Lower leg skin (tissue), 3 donors: Measurements from ENCODE around the gene LRRC63.

Source experiments
- CTCF ChIP-seq, 3 donors: fragments of 450-650 bp; IDR thresholded peaks; one replicate each; pipeline ENCODE4 v1.5.1; 2016; ENCODE audit warnings: antibody characterized with exemption in 3 of 3, mild to moderate bottlenecking in 3 of 3, moderate library complexity in 2 of 3
- POLR2A ChIP-seq, 2 donors: fragments of 450-650 bp; IDR thresholded peaks; one replicate each; pipeline ENCODE4 v1.6.1; 2016 to 2017; ENCODE audit warnings: antibody characterized with exemption in 2 of 2, mild to moderate bottlenecking in 1 of 2, moderate library complexity in 1 of 2

DNA sequence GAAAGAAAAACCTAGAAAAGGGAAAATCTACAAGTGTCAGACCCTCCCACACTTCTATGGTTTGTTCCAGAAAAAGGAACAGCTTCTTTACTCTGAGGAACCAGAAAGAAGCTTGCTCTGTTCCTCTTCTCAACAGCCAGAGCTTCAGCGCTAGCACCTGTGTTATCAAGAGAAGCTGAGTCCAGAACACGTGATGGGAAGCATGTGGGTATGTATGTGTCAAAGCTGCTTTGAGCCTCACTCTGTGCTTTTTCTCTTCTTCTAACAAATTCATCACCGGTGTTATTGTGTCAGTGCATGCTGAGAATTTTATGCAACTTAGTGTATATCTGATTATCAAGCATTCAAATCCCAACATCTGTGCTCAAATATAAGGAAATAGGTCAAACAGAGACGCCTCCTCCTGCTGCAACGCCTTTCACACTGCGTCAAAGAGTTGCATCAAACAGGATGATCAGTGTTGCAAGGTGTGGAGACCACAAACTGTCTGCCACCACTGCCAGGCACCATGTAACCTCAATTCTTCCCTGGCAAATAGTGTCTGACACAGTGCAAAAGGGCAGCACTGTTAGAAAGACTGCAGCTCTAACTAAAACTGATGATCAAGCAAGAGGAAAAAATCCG, 83.9 kb downstream of the LRRC63 start:
- TF ChIP-seq CTCF (IDR thresholded peaks at IDR 0.05) (no peak), POLR2A (IDR thresholded peaks at IDR 0.05) (no peak)
